ENCODE measurements around the gene ATRNL1.

ATRNL1 gene

DNA sequence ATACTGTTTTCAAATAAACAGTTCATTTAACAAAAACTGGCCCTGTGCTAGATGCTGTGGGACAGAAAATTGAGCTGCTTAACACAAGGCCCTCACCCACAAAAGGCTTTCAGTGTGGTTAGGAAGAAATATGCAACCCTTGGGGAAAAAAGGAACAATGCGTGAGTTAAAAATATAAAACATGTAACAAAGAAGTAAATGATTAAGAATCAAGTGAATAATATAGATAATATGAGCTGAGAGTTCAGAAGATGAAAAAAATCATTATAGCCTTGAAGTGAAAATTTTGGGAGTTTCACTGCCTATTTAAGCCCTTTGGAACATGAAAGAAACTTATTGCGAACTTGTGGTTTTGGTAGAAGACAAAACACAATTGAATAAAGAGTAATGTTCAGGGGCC lies 684.5 kb downstream of the ATRNL1 start:
- Histone ChIP-seq H3K4me3 (ENCODE audit: low read depth in 1 of 2, low read length in 2 of 2) (no peak overlapping the region), H3K9me3 (ENCODE audit: insufficient read depth, low read length, severe bottlenecking) (no peaks in the 10 kb centered on the region), H3K9ac (ENCODE audit: low read depth, low read length) (no peak overlapping the region), H3K36me3 (ENCODE audit: insufficient read depth, low read length) (no peaks in the 10 kb centered on the region), H2AFZ (ENCODE audit: low read depth, low read length) (no peak overlapping the region), H3K4me1 (ENCODE audit: insufficient read depth, low read length) (no peaks in the 10 kb centered on the region), H3K27me3 (ENCODE audit: insufficient read depth, low read length, poor library complexity) (no peaks in the 10 kb centered on the region), H3K79me2 (ENCODE audit: insufficient read depth, low read length) (no peaks in the 10 kb centered on the region), H3K27ac (ENCODE audit: low read length) (no peak overlapping the region), H3K4me2 (ENCODE audit: insufficient read depth, low read length) (no peak overlapping the region), H4K20me1 (ENCODE audit: insufficient read depth, low read length) (no peaks in the 10 kb centered on the region)
- ATAC-seq (ENCODE audit: insufficient read depth, low read depth) (no peak), DNase-seq (no peak)
- TF ChIP-seq, protein P1, sequence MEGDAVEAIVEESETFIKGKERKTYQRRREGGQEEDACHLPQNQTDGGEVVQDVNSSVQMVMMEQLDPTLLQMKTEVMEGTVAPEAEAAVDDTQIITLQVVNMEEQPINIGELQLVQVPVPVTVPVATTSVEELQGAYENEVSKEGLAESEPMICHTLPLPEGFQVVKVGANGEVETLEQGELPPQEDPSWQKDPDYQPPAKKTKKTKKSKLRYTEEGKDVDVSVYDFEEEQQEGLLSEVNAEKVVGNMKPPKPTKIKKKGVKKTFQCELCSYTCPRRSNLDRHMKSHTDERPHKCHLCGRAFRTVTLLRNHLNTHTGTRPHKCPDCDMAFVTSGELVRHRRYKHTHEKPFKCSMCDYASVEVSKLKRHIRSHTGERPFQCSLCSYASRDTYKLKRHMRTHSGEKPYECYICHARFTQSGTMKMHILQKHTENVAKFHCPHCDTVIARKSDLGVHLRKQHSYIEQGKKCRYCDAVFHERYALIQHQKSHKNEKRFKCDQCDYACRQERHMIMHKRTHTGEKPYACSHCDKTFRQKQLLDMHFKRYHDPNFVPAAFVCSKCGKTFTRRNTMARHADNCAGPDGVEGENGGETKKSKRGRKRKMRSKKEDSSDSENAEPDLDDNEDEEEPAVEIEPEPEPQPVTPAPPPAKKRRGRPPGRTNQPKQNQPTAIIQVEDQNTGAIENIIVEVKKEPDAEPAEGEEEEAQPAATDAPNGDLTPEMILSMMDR (IDR thresholded peaks at IDR 0.05; ENCODE audit: borderline replicate concordance, extremely low read depth, low read length, poor library complexity, severe bottlenecking) = no peak
- TF ChIP-seq EZH2 (IDR thresholded peaks at IDR 0.05; ENCODE audit: borderline replicate concordance, low read depth, low read length, severe bottlenecking) = no peak

DNA sequence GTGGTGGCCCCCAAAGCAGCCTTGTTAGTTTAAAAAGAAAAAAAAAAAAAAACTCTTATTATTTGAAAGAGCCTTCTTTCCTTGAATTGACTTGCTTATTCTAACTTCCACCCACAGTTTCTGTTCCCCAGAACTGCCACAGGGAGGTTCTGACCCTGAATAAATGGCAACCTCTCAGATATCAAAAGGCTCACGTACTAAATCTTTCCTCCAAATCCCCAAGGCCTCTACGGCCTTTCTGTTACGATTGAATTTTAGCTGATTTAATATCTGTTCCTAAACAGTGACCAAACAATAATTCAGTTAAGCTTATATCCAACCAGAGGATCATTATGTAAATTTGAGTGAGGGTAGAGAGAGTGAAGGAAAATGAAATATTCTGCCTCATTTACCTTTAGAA lies 697.1 kb downstream of the ATRNL1 start:
- H3K9ac ChIP-seq (ENCODE audit: low read depth, low read length) = no peak overlapping the region
- DNase-seq = no peak
- no peak overlapping the region for H3K4me3 ChIP-seq (ENCODE audit: low read depth in 1 of 2, low read length in 2 of 2)
- TF ChIP-seq EZH2 (IDR thresholded peaks at IDR 0.05; ENCODE audit: borderline replicate concordance, low read depth, low read length, severe bottlenecking) = no peak
- TF ChIP-seq, protein P1 (IDR thresholded peaks at IDR 0.05; ENCODE audit: borderline replicate concordance, extremely low read depth, low read length, poor library complexity, severe bottlenecking) = no peak
- no peaks in the 10 kb centered on the region for H3K27me3 ChIP-seq (ENCODE audit: insufficient read depth, low read length, poor library complexity)
- no peaks in the 10 kb centered on the region for H3K36me3 ChIP-seq (ENCODE audit: insufficient read depth, low read length)
- ATAC-seq (ENCODE audit: insufficient read depth, low read depth) = no peak
- no peak overlapping the region for H3K4me2 ChIP-seq (ENCODE audit: insufficient read depth, low read length)
- no peak overlapping the region for H2AFZ ChIP-seq (ENCODE audit: low read depth, low read length)
- no peaks in the 10 kb centered on the region for H3K79me2 ChIP-seq (ENCODE audit: insufficient read depth, low read length)
- H3K27ac ChIP-seq (ENCODE audit: low read length) = no peak overlapping the region
- no peaks in the 10 kb centered on the region for H3K4me1 ChIP-seq (ENCODE audit: insufficient read depth, low read length)
- H3K9me3 ChIP-seq (ENCODE audit: insufficient read depth, low read length, severe bottlenecking) = no peaks in the 10 kb centered on the region
- no peaks in the 10 kb centered on the region for H4K20me1 ChIP-seq (ENCODE audit: insufficient read depth, low read length)

DNA sequence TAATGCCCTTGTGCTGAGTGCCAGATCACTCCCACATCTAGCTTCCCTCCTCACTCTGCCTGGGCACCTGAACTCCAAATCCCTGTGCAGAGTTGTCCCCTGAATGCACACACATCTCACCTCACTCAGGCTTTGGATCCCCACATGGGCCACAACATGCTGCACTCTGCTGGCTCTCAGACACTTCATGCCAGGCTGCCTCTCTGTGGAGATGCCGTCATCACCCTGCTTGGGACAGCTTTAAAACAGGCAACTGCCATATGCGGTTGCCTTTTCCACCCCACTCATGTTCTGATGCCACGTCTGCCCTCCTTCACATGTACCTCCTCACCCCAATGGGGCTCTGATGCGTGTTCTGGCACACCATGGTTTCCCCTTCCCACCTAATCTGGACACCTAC lies 702.8 kb downstream of the ATRNL1 start:
- ATAC-seq (ENCODE audit: insufficient read depth, low read depth) = no peak
- Histone ChIP-seq H3K79me2 (ENCODE audit: insufficient read depth, low read length) (no peaks in the 10 kb centered on the region), H3K9ac (ENCODE audit: low read depth, low read length) (no peak overlapping the region), H3K4me1 (ENCODE audit: insufficient read depth, low read length) (no peaks in the 10 kb centered on the region), H3K27me3 (ENCODE audit: insufficient read depth, low read length, poor library complexity) (no peaks in the 10 kb centered on the region), H4K20me1 (ENCODE audit: insufficient read depth, low read length) (no peaks in the 10 kb centered on the region), H3K36me3 (ENCODE audit: insufficient read depth, low read length) (no peaks in the 10 kb centered on the region), H3K9me3 (ENCODE audit: insufficient read depth, low read length, severe bottlenecking) (no peaks in the 10 kb centered on the region), H3K4me2 (ENCODE audit: insufficient read depth, low read length) (no peak overlapping the region), H3K4me3 (ENCODE audit: low read depth in 1 of 2, low read length in 2 of 2) (no peak overlapping the region), H3K27ac (ENCODE audit: low read length) (no peak overlapping the region), H2AFZ (ENCODE audit: low read depth, low read length) (no peak overlapping the region)
- no peak for DNase-seq
- no peak for TF ChIP-seq EZH2 (IDR thresholded peaks at IDR 0.05; ENCODE audit: borderline replicate concordance, low read depth, low read length, severe bottlenecking)
- TF ChIP-seq, protein P1 (IDR thresholded peaks at IDR 0.05; ENCODE audit: borderline replicate concordance, extremely low read depth, low read length, poor library complexity, severe bottlenecking) = no peak

DNA sequence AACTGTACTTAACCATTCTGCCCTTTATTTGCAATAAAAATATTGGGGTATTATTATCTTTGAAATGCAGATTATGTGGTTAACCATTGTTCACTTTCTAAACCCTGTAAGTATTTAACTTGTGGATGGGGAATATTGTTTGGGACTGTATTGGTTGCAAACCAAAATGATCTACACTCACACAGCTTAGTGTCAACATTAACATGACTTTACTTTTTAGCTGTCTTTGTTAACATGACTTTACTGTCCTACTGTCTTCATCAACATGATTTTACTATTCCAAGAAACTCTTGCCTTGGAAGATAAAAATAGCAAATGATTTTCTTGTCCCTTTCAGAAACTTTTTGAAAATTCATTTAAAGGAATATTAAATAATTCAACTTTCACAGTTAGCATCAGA lies 708.3 kb downstream of the ATRNL1 start:
- Histone ChIP-seq H3K27me3 (ENCODE audit: insufficient read depth, low read length, poor library complexity) (no peaks in the 10 kb centered on the region), H3K9ac (ENCODE audit: low read depth, low read length) (no peak overlapping the region), H3K27ac (ENCODE audit: low read length) (no peak overlapping the region), H3K9me3 (ENCODE audit: insufficient read depth, low read length, severe bottlenecking) (no peaks in the 10 kb centered on the region), H3K4me2 (ENCODE audit: insufficient read depth, low read length) (no peak overlapping the region), H3K36me3 (ENCODE audit: insufficient read depth, low read length) (no peaks in the 10 kb centered on the region), H2AFZ (ENCODE audit: low read depth, low read length) (no peak overlapping the region), H3K79me2 (ENCODE audit: insufficient read depth, low read length) (no peaks in the 10 kb centered on the region), H4K20me1 (ENCODE audit: insufficient read depth, low read length) (no peaks in the 10 kb centered on the region), H3K4me3 (ENCODE audit: low read depth in 1 of 2, low read length in 2 of 2) (no peak overlapping the region), H3K4me1 (ENCODE audit: insufficient read depth, low read length) (no peaks in the 10 kb centered on the region)
- DNase-seq (no peak), ATAC-seq (ENCODE audit: insufficient read depth, low read depth) (no peak)
- TF ChIP-seq, protein P1 (IDR thresholded peaks at IDR 0.05; ENCODE audit: borderline replicate concordance, extremely low read depth, low read length, poor library complexity, severe bottlenecking) = no peak
- TF ChIP-seq EZH2 (IDR thresholded peaks at IDR 0.05; ENCODE audit: borderline replicate concordance, low read depth, low read length, severe bottlenecking) = no peak
